RKO (cell line): ENCODE data around the gene FARP1.

Experiments used
- DNase-seq: peaks from one replicate; pipeline ENCODE4 v3.0.0-alpha.2; 2016; ENCODE audit warnings: low spot score

Gene FARP1

DNA sequence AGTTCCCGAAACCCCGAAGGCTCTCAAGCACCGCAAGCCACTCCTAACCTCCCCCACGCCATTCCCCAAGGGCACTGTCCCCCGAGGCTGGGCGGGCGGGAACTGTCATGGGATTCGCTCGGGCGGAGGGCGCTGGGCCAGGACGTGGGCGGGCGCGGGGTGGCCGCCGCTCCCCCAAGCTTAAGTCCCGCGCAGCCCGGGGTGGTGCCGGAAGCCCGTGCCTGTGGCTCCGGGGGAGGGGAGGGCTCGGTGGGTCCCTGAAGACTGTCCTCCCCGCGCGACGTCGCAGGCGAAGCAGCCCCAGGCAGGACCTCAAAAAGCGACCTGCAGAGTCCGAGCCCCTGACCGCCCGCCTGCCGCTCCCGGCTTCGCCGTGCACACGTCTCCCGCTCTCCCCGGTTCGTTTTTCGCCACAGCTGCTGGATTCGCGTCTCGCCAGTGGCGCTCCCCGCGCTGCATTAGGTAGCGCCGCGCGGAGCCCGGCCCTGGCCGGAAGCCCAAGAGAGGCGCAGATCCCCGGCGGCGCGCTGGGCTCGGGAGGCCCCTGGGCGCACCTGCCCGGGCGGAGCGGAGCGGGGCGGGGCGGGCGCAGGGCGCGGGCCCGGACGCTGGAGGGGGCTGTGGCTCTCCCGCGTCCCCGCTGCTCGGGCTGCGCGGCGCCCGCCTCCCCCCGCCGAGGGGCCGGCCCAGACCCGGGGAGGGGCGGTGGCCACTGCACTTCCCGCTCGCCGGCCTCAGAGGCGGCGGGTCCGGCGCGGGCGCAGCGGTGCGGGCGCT, at the start of gene FARP1:
FARP1 (plus strand) TSS at position 715 of the 777 bp plus-strand sequence. CDS start 70,149 bp downstream, outside the sequence.
- DNase-seq, result peak; percentile 69

GRCh38 chr13:98094678-98095266, 48.1 kb upstream of the FARP1 start:
- DNase-seq, result no peak

- DNase-seq, result no peak
These were observed 46.8 kb upstream of the FARP1 start for GRCh38 chr13:98096059-98096458.

DNA sequence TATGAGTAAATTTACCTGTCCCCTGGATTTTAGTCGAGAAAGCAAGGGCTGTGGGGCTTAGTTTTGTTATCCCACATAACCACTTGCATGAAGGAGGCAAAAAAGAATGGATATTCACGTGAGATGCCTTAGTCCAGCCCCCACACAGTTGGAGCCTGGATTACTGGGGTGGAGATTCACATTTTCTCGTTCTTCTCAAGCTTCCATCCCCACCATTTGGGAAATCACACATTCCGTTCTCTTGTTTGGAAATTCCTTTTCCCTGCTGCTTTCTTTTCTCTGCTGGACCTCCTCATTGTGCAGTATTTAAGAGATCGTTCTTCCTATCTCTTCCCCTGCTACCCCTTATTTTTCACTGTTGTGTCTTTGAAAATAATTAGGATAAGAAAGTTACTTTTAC, 45.1 kb upstream of the FARP1 start:
- no peak for DNase-seq

DNA sequence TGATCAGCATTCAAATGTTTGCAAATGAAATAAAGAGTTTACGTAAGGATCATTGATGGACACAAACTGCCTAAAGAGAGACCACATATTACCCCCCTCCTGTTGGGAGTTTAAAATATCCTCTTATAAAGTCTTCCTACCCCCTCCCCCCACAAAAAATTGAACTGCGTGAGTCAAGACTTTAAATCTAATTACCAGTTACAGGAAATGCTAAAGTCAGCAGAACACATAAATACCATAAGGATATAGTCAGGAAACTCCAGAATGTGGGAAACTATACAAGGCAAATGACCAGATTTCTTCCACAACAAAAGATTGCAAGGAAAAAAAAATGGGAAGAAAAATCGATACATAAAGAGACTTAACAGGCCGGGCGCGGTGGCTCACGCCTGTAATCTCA, 44.4 kb upstream of the FARP1 start:
- DNase-seq, result no peak

GRCh38 chr13:98099627-98100026, 43.3 kb upstream of the FARP1 start:
- DNase-seq, result no peak

DNA sequence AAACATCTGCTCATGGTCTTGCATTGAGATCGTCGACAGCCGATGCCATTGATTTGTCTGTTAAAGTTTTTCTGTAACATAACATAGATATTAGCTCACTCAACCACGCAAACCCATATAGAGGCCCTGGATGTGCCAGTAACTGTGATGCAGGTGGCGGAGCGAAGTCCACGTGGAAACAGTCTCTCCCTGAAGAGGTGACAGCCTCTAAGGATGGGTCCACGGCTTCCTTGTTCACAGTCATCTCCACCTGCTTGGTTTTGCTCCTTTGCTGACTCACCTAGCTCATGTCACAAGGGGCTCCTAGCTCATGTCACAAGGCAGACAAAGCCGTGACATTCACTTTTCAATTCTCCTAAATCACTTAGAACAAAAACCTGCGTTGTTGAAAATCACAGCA, 42.4 kb upstream of the FARP1 start:
- no peak for DNase-seq

DNA sequence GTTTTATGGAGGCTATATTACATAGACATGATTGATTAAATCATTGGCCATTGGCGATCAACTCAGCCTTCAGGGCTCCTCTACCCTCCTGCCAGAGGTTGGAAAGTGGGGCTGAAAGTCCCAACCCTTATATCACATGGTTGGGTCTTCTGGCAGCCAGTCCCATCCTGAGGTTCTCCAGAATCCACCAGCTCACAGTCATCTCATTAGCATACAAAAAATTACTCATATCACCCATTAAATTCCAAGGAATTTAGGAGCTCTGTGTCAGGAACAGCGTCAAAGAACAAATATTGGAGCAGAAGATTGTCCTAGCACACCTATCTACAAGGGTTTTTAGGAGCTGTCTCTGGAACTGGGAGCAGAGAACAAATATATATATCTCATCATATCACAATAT, 39.4 kb upstream of the FARP1 start:
- DNase-seq, result no peak

- peak; percentile 42 for DNase-seq
These were observed 38.7 kb upstream of the FARP1 start for GRCh38 chr13:98103942-98104880.

DNA sequence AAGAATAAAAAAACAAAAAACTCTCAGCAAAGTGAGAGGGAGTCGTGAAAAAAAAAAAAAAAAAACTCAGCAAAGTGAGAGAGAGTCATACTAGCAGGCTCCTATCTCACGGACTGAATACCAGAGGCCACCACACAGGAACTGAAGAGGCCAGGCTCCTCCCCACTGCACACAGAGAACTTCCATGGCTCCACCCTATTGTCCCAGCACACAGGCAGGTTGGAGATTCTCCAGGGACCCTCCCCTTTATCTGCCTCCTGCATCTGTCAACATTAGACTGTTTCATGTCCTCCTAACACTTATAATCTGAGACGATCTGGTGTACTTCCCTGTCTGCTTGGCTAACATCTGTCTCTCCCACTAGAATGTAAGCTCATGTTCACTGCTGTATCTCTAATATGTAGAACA, 37.0 kb upstream of the FARP1 start:
- no peak for DNase-seq

DNA sequence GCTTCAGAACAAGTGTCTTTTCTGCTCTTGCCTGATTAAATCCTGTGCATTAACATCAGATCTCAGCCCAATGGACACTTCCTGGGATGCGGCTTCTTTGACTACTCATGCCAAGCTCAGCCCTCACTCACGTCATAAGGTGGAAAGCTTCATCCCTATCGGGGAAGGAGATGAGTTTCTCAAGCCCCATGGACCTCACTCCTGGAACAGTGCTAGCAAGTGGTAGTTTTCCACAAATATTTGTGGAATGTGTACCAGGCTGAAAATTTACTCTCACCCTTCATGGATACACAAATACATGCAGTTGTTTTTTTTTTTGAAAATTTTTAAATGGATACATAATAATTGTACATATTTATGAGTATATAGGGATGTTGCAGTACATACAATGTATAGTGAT, 34.6 kb upstream of the FARP1 start:
- DNase-seq, result no peak

GRCh38 chr13:98109226-98109853, 33.6 kb upstream of the FARP1 start:
- no peak for DNase-seq

DNA sequence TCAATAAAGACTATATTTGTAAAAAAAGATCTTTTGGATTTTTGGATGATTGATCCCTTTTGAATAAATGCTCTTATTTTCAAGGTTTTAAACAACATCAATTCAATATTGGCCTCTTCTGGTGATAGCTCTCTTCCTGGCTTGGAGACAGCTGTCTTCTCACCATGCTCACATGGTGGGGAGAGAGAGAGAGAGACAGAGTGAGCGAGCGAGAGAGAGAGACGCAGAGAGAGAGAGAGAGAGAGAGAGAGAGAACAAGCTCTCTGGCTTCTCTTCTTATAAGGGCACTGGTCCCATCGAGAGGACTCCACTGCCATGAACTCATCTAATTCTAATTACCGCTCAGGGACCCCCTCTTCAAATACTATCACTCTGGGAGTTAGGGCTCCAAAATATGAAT, 32.1 kb upstream of the FARP1 start:
- DNase-seq, result no peak

DNA sequence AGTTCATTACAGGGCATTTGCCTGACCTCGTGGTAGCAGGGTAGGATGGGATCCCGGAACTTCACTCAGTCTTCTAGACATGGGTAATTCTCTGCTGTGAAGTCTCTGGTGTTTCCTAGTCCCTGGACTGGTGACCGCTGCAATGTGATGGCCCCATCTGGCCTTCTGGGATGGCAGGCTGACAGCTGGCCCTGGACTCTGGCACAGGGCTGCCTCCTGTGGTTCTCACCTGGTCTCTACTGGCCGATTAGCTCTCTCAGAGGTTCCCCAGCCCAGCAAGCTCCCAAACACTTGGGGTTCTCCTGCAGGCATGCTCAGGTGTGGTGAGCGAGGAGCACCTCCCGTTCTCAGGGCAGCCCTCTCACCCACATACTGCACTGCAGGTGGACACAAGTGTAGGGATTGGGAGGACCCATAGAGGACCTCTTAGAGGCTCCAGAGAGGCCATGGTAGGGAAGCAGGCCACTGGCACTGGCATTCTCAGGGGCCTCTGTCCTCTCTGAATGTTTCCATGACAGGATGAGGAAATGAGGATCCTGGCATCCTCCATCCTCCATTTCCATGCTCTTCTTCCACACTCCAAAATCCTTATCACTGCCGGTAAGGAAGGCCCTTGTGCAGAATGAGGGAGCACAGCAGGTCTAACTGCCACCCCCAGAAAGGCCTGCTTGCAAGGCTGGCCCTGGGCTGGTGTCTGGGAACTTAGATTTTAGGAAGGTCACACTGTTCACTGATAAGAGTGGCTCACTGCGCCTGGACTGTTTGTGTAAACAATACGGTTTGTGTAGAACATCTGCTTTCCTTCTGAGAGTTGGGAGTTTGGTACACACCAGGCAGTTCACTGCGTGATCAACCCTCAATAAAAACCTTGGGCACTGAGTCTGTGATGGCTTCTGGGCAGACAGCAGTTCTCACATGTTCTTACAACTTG, 31.5 kb upstream of the FARP1 start:
- DNase-seq, result no peak

DNA sequence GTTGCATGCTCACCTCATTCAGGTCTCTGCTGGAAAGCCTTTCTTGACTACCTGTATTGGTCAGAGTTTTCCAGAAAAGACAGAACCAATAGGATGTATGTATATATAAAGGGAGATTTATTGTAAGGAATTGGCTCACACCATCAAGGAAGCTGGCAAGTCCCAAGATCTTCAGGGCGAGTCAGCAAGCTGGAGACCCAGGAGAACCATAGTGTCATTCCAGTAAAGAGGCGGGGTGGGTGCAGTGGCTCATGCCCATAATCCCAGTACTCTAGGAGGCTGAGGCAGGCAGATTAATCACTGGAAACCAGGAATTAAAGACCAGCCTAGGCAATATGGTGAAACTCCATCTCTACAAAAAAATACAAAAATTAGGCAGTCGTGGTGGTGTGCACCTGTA, 30.4 kb upstream of the FARP1 start:
- DNase-seq, result no peak

DNA sequence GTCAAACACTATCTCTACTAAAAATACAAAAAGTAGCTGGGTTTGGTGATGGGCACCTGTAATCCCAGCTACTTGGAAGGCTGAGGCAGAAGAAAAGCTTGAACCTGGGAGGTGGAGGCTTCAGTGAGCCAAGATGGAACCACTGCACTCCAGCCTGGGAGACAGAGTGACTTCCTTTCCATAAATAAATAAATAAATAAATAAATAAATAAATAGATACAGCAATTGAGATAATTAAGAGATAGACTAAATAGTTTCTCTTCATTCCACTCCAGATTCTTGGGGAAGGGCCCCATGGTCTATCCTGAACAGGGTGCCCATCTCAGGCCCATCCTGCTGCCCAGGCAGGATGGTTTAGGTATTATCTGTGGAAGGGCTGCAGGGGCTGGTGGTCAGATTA, 24.0 kb upstream of the FARP1 start:
- DNase-seq, result no peak

DNA sequence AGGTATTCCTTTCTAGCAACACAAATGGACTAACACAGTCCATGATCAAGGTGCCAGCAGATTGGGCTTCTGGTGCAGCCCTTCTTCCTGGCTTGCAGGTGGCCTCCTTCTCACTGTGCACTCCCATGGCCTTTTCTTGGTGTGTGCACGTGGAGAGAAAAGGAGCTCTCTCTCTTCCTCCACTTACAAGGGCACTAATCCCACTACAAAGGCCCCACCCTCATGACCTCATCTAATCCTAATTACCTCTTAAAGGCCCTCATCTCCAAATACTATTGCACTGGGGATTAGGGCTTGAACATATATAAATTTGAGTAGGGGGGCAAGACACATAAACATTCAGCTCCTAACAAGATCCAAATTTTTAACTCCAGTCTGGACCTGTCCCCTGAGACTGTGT, 19.7 kb upstream of the FARP1 start:
- DNase-seq, result no peak

- DNase-seq, result peak; percentile 56
These were observed 13.7 kb upstream of the FARP1 start for GRCh38 chr13:98129059-98129746.

GRCh38 chr13:98133946-98134345, 8.9 kb upstream of the FARP1 start:
- DNase-seq, result no peak

- no peak for DNase-seq
These were observed 8.0 kb upstream of the FARP1 start for GRCh38 chr13:98134901-98135300.

DNA sequence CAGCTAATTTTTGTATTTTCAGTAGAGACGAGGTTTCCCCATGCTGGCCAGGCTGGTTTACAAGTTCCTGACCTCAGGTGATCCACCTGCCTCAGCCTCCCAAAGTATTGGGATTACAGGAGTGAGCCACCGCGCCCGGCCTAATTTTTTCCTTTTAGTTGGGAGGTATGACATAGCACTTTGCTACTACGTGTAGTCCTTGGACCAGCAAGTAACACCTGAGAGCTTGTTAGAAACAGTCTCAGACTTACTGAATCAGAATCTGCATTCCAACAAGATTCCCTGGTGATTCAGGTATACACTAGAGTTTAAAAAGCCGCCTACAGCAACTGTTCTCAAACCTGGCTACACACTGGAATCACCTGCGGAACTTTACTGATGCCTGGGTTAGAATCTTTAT, 1.8 kb upstream of the FARP1 start:
- no peak for DNase-seq
